Measurements from ENCODE around the gene TTLL5.

DNA sequence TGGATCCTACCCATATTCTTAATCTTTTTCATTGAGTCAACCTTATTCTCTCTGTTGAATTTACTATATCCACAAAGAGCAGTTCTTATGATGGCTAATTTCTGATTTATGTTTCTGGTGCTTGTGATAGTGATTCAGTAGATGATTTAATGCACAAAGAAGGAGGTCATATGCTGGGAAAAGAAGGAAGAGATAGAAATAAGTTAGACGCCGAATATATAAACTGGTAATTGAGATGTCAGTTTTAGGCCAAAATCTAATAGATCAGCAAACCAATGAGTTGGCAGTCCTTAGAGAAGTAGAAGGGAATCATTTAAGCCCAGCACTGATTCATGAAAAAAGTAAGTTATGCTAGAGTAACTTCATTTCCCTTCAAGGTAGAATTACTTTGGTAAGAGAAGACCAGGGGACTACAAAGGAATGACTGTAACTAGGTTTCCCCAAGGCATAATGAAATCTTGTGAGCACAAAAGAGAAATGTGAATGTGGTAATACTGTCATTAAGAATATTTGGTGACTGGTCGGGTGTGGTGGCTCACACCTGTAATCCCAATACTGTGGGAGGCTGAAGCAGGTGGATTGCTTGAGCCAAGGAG, 188.4 kb downstream of the TTLL5 start:
- TF ChIP-seq, protein P1, sequence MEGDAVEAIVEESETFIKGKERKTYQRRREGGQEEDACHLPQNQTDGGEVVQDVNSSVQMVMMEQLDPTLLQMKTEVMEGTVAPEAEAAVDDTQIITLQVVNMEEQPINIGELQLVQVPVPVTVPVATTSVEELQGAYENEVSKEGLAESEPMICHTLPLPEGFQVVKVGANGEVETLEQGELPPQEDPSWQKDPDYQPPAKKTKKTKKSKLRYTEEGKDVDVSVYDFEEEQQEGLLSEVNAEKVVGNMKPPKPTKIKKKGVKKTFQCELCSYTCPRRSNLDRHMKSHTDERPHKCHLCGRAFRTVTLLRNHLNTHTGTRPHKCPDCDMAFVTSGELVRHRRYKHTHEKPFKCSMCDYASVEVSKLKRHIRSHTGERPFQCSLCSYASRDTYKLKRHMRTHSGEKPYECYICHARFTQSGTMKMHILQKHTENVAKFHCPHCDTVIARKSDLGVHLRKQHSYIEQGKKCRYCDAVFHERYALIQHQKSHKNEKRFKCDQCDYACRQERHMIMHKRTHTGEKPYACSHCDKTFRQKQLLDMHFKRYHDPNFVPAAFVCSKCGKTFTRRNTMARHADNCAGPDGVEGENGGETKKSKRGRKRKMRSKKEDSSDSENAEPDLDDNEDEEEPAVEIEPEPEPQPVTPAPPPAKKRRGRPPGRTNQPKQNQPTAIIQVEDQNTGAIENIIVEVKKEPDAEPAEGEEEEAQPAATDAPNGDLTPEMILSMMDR (IDR thresholded peaks at IDR 0.05; ENCODE audit: low read depth, low read length, poor library complexity, severe bottlenecking) = no peak
- TF ChIP-seq EZH2phosphoT487 (IDR thresholded peaks at IDR 0.05; ENCODE audit: borderline replicate concordance, low read length) = no peak

Data from DOHH2 (cell line).